Vagina (tissue), 2 donors: Measurements from ENCODE around the gene RRAS2. TPM values are rescaled to one million over a fixed set of nuclear protein-coding genes. Genes with fewer than 3 reads are reported as not detected.

Experiments used
- DNase-seq, 2 donors: peaks; one replicate each; pipeline ENCODE4 v3.0.0-alpha.2; 2017; ENCODE audit errors: extremely low spot score in 2 of 2
- H3K27ac ChIP-seq: fragments of 200-600 bp; sonication (generic); one replicate; pipeline ENCODE4 v1.5.1; 2019
- H3K27me3 ChIP-seq: fragments of 200-600 bp; sonication (generic); one replicate; pipeline ENCODE4 v1.5.1; 2019
- H3K36me3 ChIP-seq, 2 donors: fragments of 200-600 bp; sonication (generic); one replicate each; pipeline ENCODE4 v1.5.1; 2017 to 2019
- H3K4me1 ChIP-seq: fragments of 200-600 bp; sonication (generic); one replicate; pipeline ENCODE4 v1.5.1; 2019
- H3K4me3 ChIP-seq, 2 donors: fragments of 200-600 bp; sonication (generic); 1 replicate in 1 of 2; 2 replicates in 1 of 2; pipeline ENCODE4 v1.5.1; 2016 to 2019
- H3K9me3 ChIP-seq: fragments of 200-600 bp; sonication (generic); one replicate; pipeline ENCODE4 v1.5.1; 2019
- POLR2A ChIP-seq, 2 donors: fragments of 450-650 bp; IDR thresholded peaks; one replicate each; pipeline ENCODE4 v1.6.1; 2017; ENCODE audit warnings: antibody characterized with exemption in 2 of 2, mild to moderate bottlenecking in 2 of 2, moderate library complexity in 2 of 2
- POLR2AphosphoS5 ChIP-seq, 2 donors: sonication (generic); formaldehyde crosslinking; IDR thresholded peaks; one replicate each; pipeline ENCODE4 v1.9.0; 2017; ENCODE audit warnings: antibody characterized with exemption in 2 of 2, mild to moderate bottlenecking in 2 of 2, low read depth in 1 of 2; ENCODE audit not compliant: insufficient read depth in 1 of 2
- intact Hi-C: fragments of 100-400 bp; cut with DNase I; formaldehyde crosslinking; loops from one replicate; pipeline ENCODE4 v1.15.1; 2023
- total RNA-seq: library from RNA; depleted of rRNA; stranded (reverse); fragments of >200 nt; gene quantifications from one replicate; pipeline ENCODE4 v1.2.3, GENCODE V29; 2016
- TF ChIP-seq, protein P1 (sequence below), 3 experiments: fragments of 450-650 bp in 2 of 3; fragments of 200-600 bp in 1 of 3; sonication (generic) in 1 of 3; IDR thresholded peaks; one replicate each; pipeline ENCODE4 v1.5.1; 2017 to 2019; ENCODE audit warnings: antibody characterized with exemption in 3 of 3, mild to moderate bottlenecking in 2 of 3, moderate library complexity in 2 of 3

Gene RRAS2
- total RNA-seq, 1 donor from 2014 or later: 32.7 TPM

DNA sequence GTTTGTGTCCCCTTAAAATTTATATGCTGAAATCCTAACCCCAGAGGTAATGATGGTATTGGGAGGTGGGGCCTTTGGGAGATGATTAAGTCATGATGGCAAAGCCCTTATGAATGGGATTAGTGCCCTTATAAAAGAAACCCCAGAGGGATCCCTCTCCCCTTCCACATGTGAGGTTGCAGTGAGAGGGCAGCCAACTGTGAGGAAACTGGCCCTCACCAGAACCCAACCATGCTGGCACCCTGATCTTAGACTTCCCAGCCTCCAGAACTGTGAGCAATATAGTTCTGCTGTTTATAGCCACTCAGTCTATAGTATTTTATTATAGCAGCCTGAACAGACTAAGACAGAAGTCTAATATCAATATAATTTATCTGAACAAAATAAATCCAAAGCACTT is 27.1 kb upstream of the RRAS2 start:
- Histone ChIP-seq H3K27ac (no peak overlapping the region), H3K9me3 (no peaks in the 10 kb centered on the region), H3K27me3 (no peaks in the 10 kb centered on the region), H3K4me3 (no peak overlapping the region), H3K36me3 (no peaks in the 10 kb centered on the region), H3K4me1 (peaks cover 8% of the 10 kb centered on the region)
- no peak for DNase-seq
- TF ChIP-seq, protein P1, sequence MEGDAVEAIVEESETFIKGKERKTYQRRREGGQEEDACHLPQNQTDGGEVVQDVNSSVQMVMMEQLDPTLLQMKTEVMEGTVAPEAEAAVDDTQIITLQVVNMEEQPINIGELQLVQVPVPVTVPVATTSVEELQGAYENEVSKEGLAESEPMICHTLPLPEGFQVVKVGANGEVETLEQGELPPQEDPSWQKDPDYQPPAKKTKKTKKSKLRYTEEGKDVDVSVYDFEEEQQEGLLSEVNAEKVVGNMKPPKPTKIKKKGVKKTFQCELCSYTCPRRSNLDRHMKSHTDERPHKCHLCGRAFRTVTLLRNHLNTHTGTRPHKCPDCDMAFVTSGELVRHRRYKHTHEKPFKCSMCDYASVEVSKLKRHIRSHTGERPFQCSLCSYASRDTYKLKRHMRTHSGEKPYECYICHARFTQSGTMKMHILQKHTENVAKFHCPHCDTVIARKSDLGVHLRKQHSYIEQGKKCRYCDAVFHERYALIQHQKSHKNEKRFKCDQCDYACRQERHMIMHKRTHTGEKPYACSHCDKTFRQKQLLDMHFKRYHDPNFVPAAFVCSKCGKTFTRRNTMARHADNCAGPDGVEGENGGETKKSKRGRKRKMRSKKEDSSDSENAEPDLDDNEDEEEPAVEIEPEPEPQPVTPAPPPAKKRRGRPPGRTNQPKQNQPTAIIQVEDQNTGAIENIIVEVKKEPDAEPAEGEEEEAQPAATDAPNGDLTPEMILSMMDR (IDR thresholded peaks at IDR 0.05): no peak
- TF ChIP-seq POLR2A (IDR thresholded peaks at IDR 0.05) (no peak), POLR2AphosphoS5 (IDR thresholded peaks at IDR 0.05; ENCODE audit: insufficient read depth in 1 of 2, low read depth in 1 of 2) (no peak)
- intact Hi-C loops: no loop called here

DNA sequence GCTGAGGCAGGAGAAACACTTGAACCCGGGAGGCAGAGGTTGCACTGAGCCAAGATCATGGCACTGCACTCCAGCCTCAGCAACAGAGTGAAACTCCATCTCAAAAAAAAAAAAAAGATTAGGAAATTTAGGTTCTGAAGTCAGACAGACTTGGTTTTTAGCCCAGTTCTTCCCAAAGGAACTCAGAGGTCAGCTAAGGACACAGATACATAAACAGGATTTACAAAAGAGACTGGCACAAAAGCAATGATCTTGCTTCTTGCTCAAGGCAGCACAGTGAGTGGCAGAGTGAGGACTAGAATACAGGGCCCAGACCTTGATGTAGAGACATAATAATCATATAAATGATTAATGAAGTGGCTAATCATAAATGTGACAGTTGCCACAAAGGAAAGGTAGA is 25.4 kb upstream of the RRAS2 start:
- H3K4me3 ChIP-seq: no peak overlapping the region
- H3K4me1 ChIP-seq: peaks cover 12% of the 10 kb centered on the region
- TF ChIP-seq POLR2AphosphoS5 (IDR thresholded peaks at IDR 0.05; ENCODE audit: insufficient read depth in 1 of 2, low read depth in 1 of 2): no peak
- TF ChIP-seq, protein P1 (IDR thresholded peaks at IDR 0.05): no peak
- no peak for TF ChIP-seq POLR2A (IDR thresholded peaks at IDR 0.05)
- DNase-seq: no peak
- H3K27ac ChIP-seq: no peak overlapping the region
- no peaks in the 10 kb centered on the region for H3K36me3 ChIP-seq
- intact Hi-C loops: no loop called here
- H3K9me3 ChIP-seq: no peaks in the 10 kb centered on the region
- no peaks in the 10 kb centered on the region for H3K27me3 ChIP-seq

DNA sequence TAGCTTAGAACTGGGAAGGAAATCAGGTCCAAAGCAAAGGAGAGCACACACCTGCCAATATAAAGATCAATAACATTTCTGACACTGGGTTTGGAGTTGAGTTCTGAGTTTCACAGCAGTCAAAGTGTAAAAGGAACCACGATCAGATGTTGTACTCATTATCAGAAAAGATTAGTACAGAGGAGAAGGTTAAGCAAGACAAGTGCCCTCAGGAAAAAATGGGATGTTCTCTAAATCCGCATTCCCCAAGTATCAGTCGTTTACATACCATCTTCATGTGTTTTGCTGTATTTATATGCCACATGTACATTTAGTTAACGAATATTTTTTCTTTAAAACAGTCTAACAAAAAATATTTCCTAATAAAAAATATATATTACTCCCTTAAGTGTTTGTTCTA is 23.0 kb upstream of the RRAS2 start:
- intact Hi-C loops: no loop called here
- no peaks in the 10 kb centered on the region for H3K27me3 ChIP-seq
- TF ChIP-seq POLR2A (IDR thresholded peaks at IDR 0.05): no peak
- TF ChIP-seq POLR2AphosphoS5 (IDR thresholded peaks at IDR 0.05; ENCODE audit: insufficient read depth in 1 of 2, low read depth in 1 of 2): no peak
- TF ChIP-seq, protein P1 (IDR thresholded peaks at IDR 0.05): no peak
- peaks cover 12% of the 10 kb centered on the region for H3K4me1 ChIP-seq
- peak overlapping the region in 1 of 2 donors; percentile 40 for H3K4me3 ChIP-seq
- H3K9me3 ChIP-seq: no peaks in the 10 kb centered on the region
- DNase-seq: no peak
- no peak overlapping the region for H3K27ac ChIP-seq
- H3K36me3 ChIP-seq: no peaks in the 10 kb centered on the region

DNA sequence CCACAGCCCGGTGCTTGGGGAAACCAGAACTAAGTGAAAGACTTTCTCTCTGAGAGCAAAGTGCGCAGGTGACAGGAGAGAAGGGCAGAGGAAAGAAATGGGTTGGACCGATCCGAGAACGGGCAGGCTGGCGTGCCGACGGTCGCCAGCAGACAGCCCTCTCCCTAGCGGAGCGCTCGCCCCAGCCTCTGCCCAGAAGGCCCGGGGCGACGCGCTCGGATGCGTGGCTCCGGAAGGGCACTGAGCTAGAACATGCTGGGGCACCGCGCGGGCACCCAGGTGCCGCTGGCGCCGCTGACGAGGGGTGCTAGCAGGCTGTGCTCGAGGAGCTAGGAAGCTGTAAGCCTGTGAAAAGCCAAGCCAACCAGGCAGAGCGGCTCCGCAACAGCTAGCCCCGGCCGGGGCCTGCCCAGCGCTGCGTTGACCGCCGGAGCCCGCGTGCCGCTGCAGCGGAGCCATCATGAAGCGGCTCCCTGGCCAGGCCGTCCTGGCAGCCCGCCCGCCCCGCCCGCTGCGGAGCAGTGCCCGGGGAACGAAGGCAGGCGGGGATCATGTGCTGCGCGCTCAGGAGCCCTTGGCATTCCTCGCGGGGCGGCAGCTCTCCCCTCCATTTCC is 22.1 kb upstream of the RRAS2 start:
- Histone ChIP-seq H3K9me3 (no peaks in the 10 kb centered on the region), H3K27me3 (no peaks in the 10 kb centered on the region), H3K4me1 (peaks cover 12% of the 10 kb centered on the region), H3K36me3 (no peaks in the 10 kb centered on the region), H3K27ac (peak overlapping the region; percentile 17), H3K4me3 (peak overlapping the region; percentile 40 to 46)
- no peak for DNase-seq
- intact Hi-C loops: no loop called here
- TF ChIP-seq POLR2A (IDR thresholded peaks at IDR 0.05): no peak
- peak in 1 of 2 donors; percentile 42 for TF ChIP-seq POLR2AphosphoS5 (IDR thresholded peaks at IDR 0.05; ENCODE audit: insufficient read depth in 1 of 2, low read depth in 1 of 2)
- TF ChIP-seq, protein P1 (IDR thresholded peaks at IDR 0.05): no peak

DNA sequence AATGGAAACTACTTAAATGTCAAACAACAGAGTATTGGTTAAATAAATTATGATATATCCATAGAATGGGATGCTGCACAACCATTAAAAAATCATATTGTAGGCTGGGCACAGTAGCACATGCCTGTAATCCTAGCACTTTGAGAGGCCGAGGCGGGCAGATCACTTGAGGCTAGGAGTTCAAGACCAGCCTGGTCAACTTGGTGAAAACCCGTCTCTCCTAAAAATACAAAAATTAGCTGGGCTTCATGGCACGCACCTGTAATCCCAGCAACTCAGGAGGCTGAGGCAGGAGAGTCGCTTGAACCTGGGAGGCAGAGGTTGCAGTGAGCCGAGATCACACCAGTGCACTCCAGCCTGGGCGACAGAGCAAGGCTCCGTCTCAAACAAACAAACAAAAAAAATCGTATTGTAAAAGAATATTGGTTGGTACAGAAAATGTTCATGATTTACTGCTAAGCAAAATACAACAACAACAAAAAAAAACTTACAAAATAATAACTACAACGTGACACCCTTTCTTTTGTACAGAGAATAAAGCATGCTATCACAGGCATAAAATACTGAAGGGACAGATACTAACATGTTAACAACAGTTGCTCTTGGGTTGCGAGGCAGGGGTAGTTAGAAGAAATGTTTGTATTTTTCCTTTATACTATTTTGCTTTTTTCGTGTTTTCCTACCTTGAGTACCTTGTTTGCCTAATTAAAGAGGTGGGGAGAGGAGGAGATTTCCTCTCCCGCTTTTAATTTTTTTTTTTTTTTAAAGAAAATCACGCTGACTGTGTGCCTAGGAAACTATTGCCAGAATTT is 21.3 kb upstream of the RRAS2 start:
- peak overlapping the region; percentile 17 for H3K27ac ChIP-seq
- TF ChIP-seq POLR2A (IDR thresholded peaks at IDR 0.05) (no peak), POLR2AphosphoS5 (IDR thresholded peaks at IDR 0.05; ENCODE audit: insufficient read depth in 1 of 2, low read depth in 1 of 2) (no peak)
- TF ChIP-seq, protein P1 (IDR thresholded peaks at IDR 0.05): no peak
- intact Hi-C loops: no loop called here

More for the DNA sequence above, 21.3 kb upstream of the RRAS2 start:
- peaks cover 12% of the 10 kb centered on the region for H3K4me1 ChIP-seq
- H3K9me3 ChIP-seq: no peaks in the 10 kb centered on the region
- no peaks in the 10 kb centered on the region for H3K36me3 ChIP-seq
- H3K27me3 ChIP-seq: no peaks in the 10 kb centered on the region
- no peak for DNase-seq
- peak overlapping the region; percentile 40 to 46 for H3K4me3 ChIP-seq
